GM12891 (cell line): ENCODE data around the gene GRM4.

ENCODE experiments used
- POLR2A ChIP-seq: IDR thresholded peaks from 2 replicates; pipeline ENCODE4 v1.6.1; 2011; ENCODE audit warnings: low read depth, low read length, control low read depth
- POLR2AphosphoS5 ChIP-seq: IDR thresholded peaks from 2 replicates; pipeline ENCODE4 v1.6.1; 2011; ENCODE audit warnings: low read depth, low read length, control low read depth
- SPI1 ChIP-seq: IDR thresholded peaks from 2 replicates; pipeline ENCODE4 v1.6.1; 2011; ENCODE audit warnings: low read depth, low read length, control low read depth
- TAF1 ChIP-seq: IDR thresholded peaks from 2 replicates; pipeline ENCODE4 v1.6.1; 2011; ENCODE audit warnings: low read depth, low read length, control low read depth

DNA sequence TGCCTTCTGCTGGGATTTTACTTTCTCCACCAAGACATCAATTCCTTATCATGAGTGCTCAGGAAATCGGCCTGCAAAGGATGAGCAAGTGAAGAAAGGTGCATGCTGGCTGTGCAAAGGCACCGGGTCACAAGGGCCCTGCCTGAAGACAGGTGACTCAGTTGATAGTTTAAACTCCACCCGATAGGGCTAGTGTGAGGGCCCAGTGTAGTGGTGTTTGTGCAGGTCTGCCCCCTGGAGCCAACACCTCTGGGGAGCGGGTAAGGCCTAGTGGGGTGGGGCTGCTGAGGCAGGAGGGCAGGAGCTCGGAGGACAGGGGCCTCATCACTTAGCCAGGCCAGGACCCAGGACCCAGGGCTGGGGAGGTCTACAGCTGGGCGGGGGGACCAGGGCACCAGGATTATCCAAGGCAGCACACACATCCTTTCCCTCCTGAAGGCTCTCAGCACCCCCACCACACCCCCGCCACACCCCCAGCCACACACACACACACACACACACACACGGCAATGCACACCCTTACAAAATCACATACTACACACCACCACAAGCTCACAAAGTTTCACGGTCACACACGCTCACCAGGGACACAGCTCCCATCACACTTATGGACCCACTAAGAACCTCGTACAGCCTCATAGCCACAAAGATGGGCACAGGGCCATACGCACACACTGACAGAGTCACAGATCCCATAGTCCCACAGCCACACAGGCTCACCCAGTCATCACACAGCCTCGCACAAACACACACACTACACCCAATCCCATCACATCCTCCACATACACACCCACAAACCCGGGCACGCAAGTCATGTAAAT, 75.4 kb downstream of the GRM4 start:
- no peak for TF ChIP-seq POLR2A
- TF ChIP-seq TAF1, result no peak
- TF ChIP-seq POLR2AphosphoS5, result no peak
- TF ChIP-seq SPI1, result no peak
